ENCODE results near the gene TAF4. TPM values are rescaled to one million over a fixed set of nuclear protein-coding genes. Genes with fewer than 3 reads are reported as not detected.

The TAF4 gene
- polyA plus RNA-seq, 1 donor from 2014 or later, result 10.2 TPM

GRCh38 chr20:61977419-61977786 is 88.3 kb downstream of the TAF4 start:
- Histone ChIP-seq H3F3A (ENCODE audit: insufficient read depth, low read length, poor library complexity, severe bottlenecking) (no peaks in the 10 kb centered on the region), H3K36me3 (ENCODE audit: insufficient read depth, low read length) (peaks cover 5% of the 10 kb centered on the region), H3K79me2 (replicated peaks; ENCODE audit: insufficient read depth, low read length) (no peaks in the 10 kb centered on the region), H3K4me3 (ENCODE audit: low read length) (no peak overlapping the region), H2AFZ (ENCODE audit: low read depth, low read length) (no peak overlapping the region), H3K9ac (ENCODE audit: low read length) (no peak overlapping the region), H3K9me2 (ENCODE audit: insufficient read depth, low read length) (no peaks in the 10 kb centered on the region), H3K4me2 (ENCODE audit: low read length) (no peak overlapping the region), H3K27me3 (ENCODE audit: insufficient read depth, low read depth, low read length) (no peaks in the 10 kb centered on the region), H4K20me1 (ENCODE audit: insufficient read depth) (no peaks in the 10 kb centered on the region), H3K27ac (ENCODE audit: low read length) (no peak overlapping the region), H3K9me3 (ENCODE audit: low read length) (no peaks in the 10 kb centered on the region)
- TF ChIP-seq TAF1 (IDR thresholded peaks at IDR 0.05; ENCODE audit: low read depth) (no peak), POLR2AphosphoS5 (IDR thresholded peaks at IDR 0.05) (no peak), SMC3 (conservative IDR thresholded peaks at IDR 0.05; ENCODE audit: poor library complexity) (no peak), EZH2 (IDR thresholded peaks at IDR 0.05; ENCODE audit: borderline replicate concordance, insufficient read depth, low read length, poor library complexity, severe bottlenecking) (no peak), REST (IDR thresholded peaks at IDR 0.05; ENCODE audit: borderline replicate concordance) (no peak), RAD21 (conservative IDR thresholded peaks at IDR 0.05) (no peak), MXI1 (conservative IDR thresholded peaks at IDR 0.05; ENCODE audit: poor library complexity, severe bottlenecking) (no peak), CTCF (IDR thresholded peaks at IDR 0.05; ENCODE audit: poor library complexity, severe bottlenecking) (no peak), EP300 (conservative IDR thresholded peaks at IDR 0.05; ENCODE audit: poor library complexity, severe bottlenecking) (no peak)

GRCh38 chr20:61976644-61977418 is 88.8 kb downstream of the TAF4 start:
- no peaks in the 10 kb centered on the region for H4K20me1 ChIP-seq (ENCODE audit: insufficient read depth)
- TF ChIP-seq TAF1 (IDR thresholded peaks at IDR 0.05; ENCODE audit: low read depth) (no peak), RAD21 (conservative IDR thresholded peaks at IDR 0.05) (no peak), SMC3 (conservative IDR thresholded peaks at IDR 0.05; ENCODE audit: poor library complexity) (no peak), REST (IDR thresholded peaks at IDR 0.05; ENCODE audit: borderline replicate concordance) (no peak), CTCF (IDR thresholded peaks at IDR 0.05; ENCODE audit: poor library complexity, severe bottlenecking) (no peak), MXI1 (conservative IDR thresholded peaks at IDR 0.05; ENCODE audit: poor library complexity, severe bottlenecking) (no peak), EZH2 (IDR thresholded peaks at IDR 0.05; ENCODE audit: borderline replicate concordance, insufficient read depth, low read length, poor library complexity, severe bottlenecking) (no peak), EP300 (conservative IDR thresholded peaks at IDR 0.05; ENCODE audit: poor library complexity, severe bottlenecking) (no peak), POLR2AphosphoS5 (IDR thresholded peaks at IDR 0.05) (no peak)
- H3K4me2 ChIP-seq (ENCODE audit: low read length), result no peak overlapping the region
- H3K9me3 ChIP-seq (ENCODE audit: low read length), result no peaks in the 10 kb centered on the region
- H3K4me3 ChIP-seq (ENCODE audit: low read length), result no peak overlapping the region
- H3K36me3 ChIP-seq (ENCODE audit: insufficient read depth, low read length), result peaks cover 8% of the 10 kb centered on the region
- no peaks in the 10 kb centered on the region for H3F3A ChIP-seq (ENCODE audit: insufficient read depth, low read length, poor library complexity, severe bottlenecking)
- H3K27ac ChIP-seq (ENCODE audit: low read length), result no peak overlapping the region
- no peaks in the 10 kb centered on the region for H3K27me3 ChIP-seq (ENCODE audit: insufficient read depth, low read depth, low read length)
- no peaks in the 10 kb centered on the region for H3K79me2 ChIP-seq (replicated peaks; ENCODE audit: insufficient read depth, low read length)
- no peak overlapping the region for H3K9ac ChIP-seq (ENCODE audit: low read length)
- no peak overlapping the region for H2AFZ ChIP-seq (ENCODE audit: low read depth, low read length)
- H3K9me2 ChIP-seq (ENCODE audit: insufficient read depth, low read length), result no peaks in the 10 kb centered on the region
